ENCODE measurements around the gene FKBP5.
"Not testable (repeated sequence)": the region's sequence is repeated elsewhere in the genome, so short reads cannot be mapped to it uniquely, and the experiment has no call there.

FKBP5 gene

DNA sequence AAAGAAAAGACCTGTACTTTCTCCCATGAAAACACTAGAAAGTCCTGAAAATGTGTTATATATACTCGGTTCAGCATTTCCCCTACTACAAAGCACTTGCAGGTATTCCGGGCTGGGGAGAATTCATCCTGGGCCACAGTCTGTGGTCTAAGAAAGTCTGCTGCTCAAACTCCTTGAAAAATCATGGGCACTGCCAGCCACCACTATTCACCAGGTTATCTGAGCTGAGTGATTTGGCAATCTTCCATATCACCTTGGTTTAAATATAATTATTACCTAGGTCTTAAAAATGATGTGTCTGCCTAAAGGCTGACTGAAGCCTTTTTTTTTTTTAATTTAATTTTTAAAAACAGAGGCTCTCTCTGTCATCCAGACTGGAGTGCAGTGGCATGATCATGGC lies 11.3 kb downstream of the FKBP5 start:
- no peak overlapping the region for H3K4me3 ChIP-seq (ENCODE audit: low read depth, low read length)
- TF ChIP-seq, protein P1, sequence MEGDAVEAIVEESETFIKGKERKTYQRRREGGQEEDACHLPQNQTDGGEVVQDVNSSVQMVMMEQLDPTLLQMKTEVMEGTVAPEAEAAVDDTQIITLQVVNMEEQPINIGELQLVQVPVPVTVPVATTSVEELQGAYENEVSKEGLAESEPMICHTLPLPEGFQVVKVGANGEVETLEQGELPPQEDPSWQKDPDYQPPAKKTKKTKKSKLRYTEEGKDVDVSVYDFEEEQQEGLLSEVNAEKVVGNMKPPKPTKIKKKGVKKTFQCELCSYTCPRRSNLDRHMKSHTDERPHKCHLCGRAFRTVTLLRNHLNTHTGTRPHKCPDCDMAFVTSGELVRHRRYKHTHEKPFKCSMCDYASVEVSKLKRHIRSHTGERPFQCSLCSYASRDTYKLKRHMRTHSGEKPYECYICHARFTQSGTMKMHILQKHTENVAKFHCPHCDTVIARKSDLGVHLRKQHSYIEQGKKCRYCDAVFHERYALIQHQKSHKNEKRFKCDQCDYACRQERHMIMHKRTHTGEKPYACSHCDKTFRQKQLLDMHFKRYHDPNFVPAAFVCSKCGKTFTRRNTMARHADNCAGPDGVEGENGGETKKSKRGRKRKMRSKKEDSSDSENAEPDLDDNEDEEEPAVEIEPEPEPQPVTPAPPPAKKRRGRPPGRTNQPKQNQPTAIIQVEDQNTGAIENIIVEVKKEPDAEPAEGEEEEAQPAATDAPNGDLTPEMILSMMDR (IDR thresholded peaks at IDR 0.05; ENCODE audit: low read depth, low read length) = no peak

GRCh38 chr6:35675871-35676459 lies 12.8 kb downstream of the FKBP5 start:
- TF ChIP-seq, protein P1 (IDR thresholded peaks at IDR 0.05; ENCODE audit: low read depth, low read length) = no peak

DNA sequence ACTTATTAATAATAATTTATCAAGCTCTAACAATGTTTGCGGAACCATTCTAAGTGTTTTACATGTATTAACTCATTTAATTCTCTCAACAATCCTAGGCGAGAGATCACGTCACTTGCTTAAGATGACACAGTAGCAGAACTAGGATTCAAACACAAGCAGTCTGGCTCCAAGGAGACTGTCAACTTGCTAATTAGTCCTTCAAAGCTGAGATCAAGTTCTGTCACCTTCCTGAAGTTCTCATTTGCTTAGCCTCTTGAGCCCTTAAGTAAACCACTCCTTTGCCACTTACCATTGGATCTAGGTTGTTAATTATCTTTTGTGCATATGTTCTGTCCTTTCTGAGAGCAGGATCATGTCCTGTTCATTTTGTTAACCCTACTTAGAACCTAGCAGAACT lies 14.1 kb downstream of the FKBP5 start:
- TF ChIP-seq, protein P1 (IDR thresholded peaks at IDR 0.05; ENCODE audit: low read depth, low read length) = no peak
- no peak overlapping the region for H3K4me3 ChIP-seq (ENCODE audit: low read depth, low read length)

More at GRCh38 chr6:35675871-35676459, 12.8 kb downstream of the FKBP5 start:
- no peak overlapping the region for H3K4me3 ChIP-seq (ENCODE audit: low read depth, low read length)

DNA sequence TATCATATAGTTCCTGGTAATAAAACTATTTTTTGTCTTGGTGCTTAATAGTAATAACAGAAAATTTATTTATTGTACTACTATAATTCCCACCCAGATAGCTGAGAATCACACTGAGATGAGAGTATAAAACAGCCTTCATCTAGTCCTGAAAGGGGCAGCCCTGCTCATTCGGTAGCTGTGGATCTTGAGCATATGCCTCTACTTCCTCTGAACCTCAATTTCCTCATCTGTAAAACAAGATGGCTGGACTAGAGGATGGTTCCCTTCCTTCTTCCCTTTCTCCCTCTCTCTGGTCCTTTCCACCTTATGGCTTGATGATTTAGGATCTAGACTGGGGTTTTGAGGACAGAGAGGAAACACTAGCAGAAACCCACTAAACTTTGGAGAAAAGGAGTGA lies 15.0 kb downstream of the FKBP5 start:
- H3K4me3 ChIP-seq (ENCODE audit: low read depth, low read length) = no peak overlapping the region
- TF ChIP-seq, protein P1 (IDR thresholded peaks at IDR 0.05; ENCODE audit: low read depth, low read length) = no peak

DNA sequence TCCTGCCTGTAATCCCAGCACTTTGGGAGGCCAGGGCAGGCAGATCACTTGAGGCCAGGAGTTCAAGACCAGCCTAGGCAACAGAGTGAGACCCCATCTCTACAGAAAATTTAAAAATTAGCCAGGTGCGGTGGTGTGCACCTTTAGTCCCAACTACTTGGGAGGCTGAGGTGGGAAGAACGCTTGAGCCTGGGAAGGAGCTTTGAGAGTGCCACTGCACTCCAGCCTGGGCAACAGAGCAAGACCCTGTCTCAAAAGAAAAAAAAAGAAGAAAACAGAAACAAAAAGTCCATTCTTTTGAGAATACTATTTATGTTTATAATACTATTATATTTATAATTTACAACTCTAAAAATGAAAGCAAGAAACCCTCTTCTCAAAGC lies 15.4 kb downstream of the FKBP5 start:
- not testable (repeated sequence) for H3K4me3 ChIP-seq (ENCODE audit: low read depth, low read length)

DNA sequence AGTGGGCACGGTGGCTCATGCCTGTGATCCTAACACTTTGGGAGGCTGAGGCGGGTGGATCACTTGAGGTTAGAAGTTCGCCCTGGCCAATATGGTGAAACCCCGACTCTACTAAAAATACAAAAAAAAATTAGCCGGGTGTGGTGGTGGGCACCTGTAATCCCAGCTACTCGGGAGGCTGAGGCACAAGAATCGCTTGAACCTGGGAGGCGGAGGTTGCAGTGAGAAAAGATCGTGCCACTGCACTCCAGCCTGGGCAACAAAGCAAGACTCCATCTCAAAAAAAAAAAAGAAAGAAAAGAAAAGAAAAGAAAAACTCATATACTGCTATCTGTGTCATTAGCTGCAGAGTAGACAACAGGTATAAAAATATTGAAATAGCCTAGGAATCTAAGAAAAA lies 18.3 kb downstream of the FKBP5 start:
- not testable (repeated sequence) for H3K4me3 ChIP-seq (ENCODE audit: low read depth, low read length)

GRCh38 chr6:35669451-35670045 lies 19.2 kb downstream of the FKBP5 start:
- peak overlapping the region; percentile 26 for H3K4me3 ChIP-seq (ENCODE audit: low read depth, low read length)
- TF ChIP-seq, protein P1 (IDR thresholded peaks at IDR 0.05; ENCODE audit: low read depth, low read length) = no peak

DNA sequence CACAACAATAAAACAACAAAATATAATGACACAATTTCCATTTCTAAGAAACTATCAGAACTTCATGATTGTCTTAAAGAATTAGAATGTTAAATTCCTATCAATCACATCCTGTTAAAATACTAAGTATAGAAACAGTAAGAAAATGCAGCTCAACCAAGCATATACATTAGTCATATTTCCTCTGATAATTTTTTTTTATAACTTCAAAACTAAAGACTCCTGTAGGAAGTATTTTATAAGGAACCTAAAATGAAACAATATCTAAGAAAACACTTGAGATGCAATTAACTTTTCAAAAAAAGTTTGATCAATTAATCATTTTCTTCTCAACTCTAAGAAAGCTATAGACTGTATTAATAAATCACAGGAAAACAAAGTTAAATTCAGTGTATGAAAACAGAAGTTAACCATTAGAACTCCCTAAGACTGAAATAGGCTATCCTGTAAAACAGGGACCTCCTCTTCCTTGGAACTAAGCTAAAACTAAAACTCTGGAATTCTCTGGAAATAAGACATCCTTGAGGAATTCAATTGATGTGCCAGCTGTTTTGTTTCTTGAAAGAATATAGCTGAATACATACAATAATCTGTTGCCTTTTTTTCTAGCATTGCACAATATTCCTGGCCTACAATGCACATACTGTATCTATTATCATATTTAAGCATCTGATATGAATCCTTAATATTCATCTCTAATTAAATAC lies 19.8 kb downstream of the FKBP5 start:
- H3K4me3 ChIP-seq (ENCODE audit: low read depth, low read length) = peak overlapping the region; percentile 26
- TF ChIP-seq, protein P1 (IDR thresholded peaks at IDR 0.05; ENCODE audit: low read depth, low read length) = no peak

All from WI38 (cell line).